ENCODE measurements around the gene CDC37L1.
A peak's percentile ranks its signal among the peaks of the same experiment; 100 is the strongest.
"Not testable (repeated sequence)": the region's sequence is repeated elsewhere in the genome, so short reads cannot be mapped to it uniquely, and the experiment has no call there.

CDC37L1 gene

GRCh38 chr9:4741365-4742089 is 62.2 kb downstream of the CDC37L1 start:
- no peaks in the 10 kb centered on the region for H3K27me3 ChIP-seq (ENCODE audit: control insufficient read depth in 1 of 2, insufficient read depth in 2 of 2, low read length in 2 of 2)
- no peaks in the 10 kb centered on the region for H3K9me3 ChIP-seq (ENCODE audit: low read length)
- peak overlapping the region; percentile 64 to 94 for H3K4me3 ChIP-seq (ENCODE audit: low read depth in 1 of 2, low read length in 2 of 2)
- peaks cover 13% of the 10 kb centered on the region for H3K4me1 ChIP-seq (ENCODE audit: insufficient read depth, low read length)
- no peaks in the 10 kb centered on the region for H3K36me3 ChIP-seq (ENCODE audit: insufficient read depth, low read length)
- peak overlapping the region; percentile 95 for H3K27ac ChIP-seq (ENCODE audit: low read depth, low read length)
- peak overlapping the region; percentile 53 for H3K9ac ChIP-seq (ENCODE audit: low read length)

- Histone ChIP-seq H3K36me3 (ENCODE audit: insufficient read depth, low read length) (no peaks in the 10 kb centered on the region), H3K4me1 (ENCODE audit: insufficient read depth, low read length) (peaks cover 13% of the 10 kb centered on the region), H3K27me3 (ENCODE audit: control insufficient read depth in 1 of 2, insufficient read depth in 2 of 2, low read length in 2 of 2) (no peaks in the 10 kb centered on the region), H3K9me3 (ENCODE audit: low read length) (no peaks in the 10 kb centered on the region), H3K9ac (ENCODE audit: low read length) (no peak overlapping the region), H3K27ac (ENCODE audit: low read depth, low read length) (peak overlapping the region; percentile 95), H3K4me3 (ENCODE audit: low read depth in 1 of 2, low read length in 2 of 2) (no peak overlapping the region)
These were observed 62.9 kb downstream of the CDC37L1 start for GRCh38 chr9:4742246-4742645.

- H3K27me3 ChIP-seq (ENCODE audit: control insufficient read depth in 1 of 2, insufficient read depth in 2 of 2, low read length in 2 of 2): no peaks in the 10 kb centered on the region
- H3K9me3 ChIP-seq (ENCODE audit: low read length): no peaks in the 10 kb centered on the region
- no peaks in the 10 kb centered on the region for H3K36me3 ChIP-seq (ENCODE audit: insufficient read depth, low read length)
- H3K4me1 ChIP-seq (ENCODE audit: insufficient read depth, low read length): peaks cover 13% of the 10 kb centered on the region
- H3K27ac ChIP-seq (ENCODE audit: low read depth, low read length): no peak overlapping the region
- no peak overlapping the region for H3K4me3 ChIP-seq (ENCODE audit: low read depth in 1 of 2, low read length in 2 of 2)
- no peak overlapping the region for H3K9ac ChIP-seq (ENCODE audit: low read length)
These were observed 63.9 kb downstream of the CDC37L1 start for GRCh38 chr9:4743131-4743875.

GRCh38 chr9:4746278-4747030 is 67.1 kb downstream of the CDC37L1 start:
- Histone ChIP-seq H3K27ac (ENCODE audit: low read depth, low read length) (no peak overlapping the region), H3K36me3 (ENCODE audit: insufficient read depth, low read length) (no peaks in the 10 kb centered on the region), H3K4me1 (ENCODE audit: insufficient read depth, low read length) (no peaks in the 10 kb centered on the region), H3K4me3 (ENCODE audit: low read depth in 1 of 2, low read length in 2 of 2) (no peak overlapping the region), H3K9me3 (ENCODE audit: low read length) (no peaks in the 10 kb centered on the region), H3K9ac (ENCODE audit: low read length) (no peak overlapping the region), H3K27me3 (ENCODE audit: control insufficient read depth in 1 of 2, insufficient read depth in 2 of 2, low read length in 2 of 2) (no peaks in the 10 kb centered on the region)

- Histone ChIP-seq H3K9me3 (ENCODE audit: low read length) (no peaks in the 10 kb centered on the region), H3K27me3 (ENCODE audit: control insufficient read depth in 1 of 2, insufficient read depth in 2 of 2, low read length in 2 of 2) (no peaks in the 10 kb centered on the region), H3K4me3 (ENCODE audit: low read depth in 1 of 2, low read length in 2 of 2) (no peak overlapping the region), H3K27ac (ENCODE audit: low read depth, low read length) (no peak overlapping the region), H3K4me1 (ENCODE audit: insufficient read depth, low read length) (no peaks in the 10 kb centered on the region), H3K9ac (ENCODE audit: low read length) (no peak overlapping the region), H3K36me3 (ENCODE audit: insufficient read depth, low read length) (no peaks in the 10 kb centered on the region)
These were observed 69.2 kb downstream of the CDC37L1 start for GRCh38 chr9:4748612-4749011.

- no peaks in the 10 kb centered on the region for H3K27me3 ChIP-seq (ENCODE audit: control insufficient read depth in 1 of 2, insufficient read depth in 2 of 2, low read length in 2 of 2)
- no peaks in the 10 kb centered on the region for H3K36me3 ChIP-seq (ENCODE audit: insufficient read depth, low read length)
- no peaks in the 10 kb centered on the region for H3K9me3 ChIP-seq (ENCODE audit: low read length)
- no peaks in the 10 kb centered on the region for H3K4me1 ChIP-seq (ENCODE audit: insufficient read depth, low read length)
- H3K4me3 ChIP-seq (ENCODE audit: low read depth in 1 of 2, low read length in 2 of 2): no peak overlapping the region
- no peak overlapping the region for H3K27ac ChIP-seq (ENCODE audit: low read depth, low read length)
- H3K9ac ChIP-seq (ENCODE audit: low read length): no peak overlapping the region
These were observed 70.8 kb downstream of the CDC37L1 start for GRCh38 chr9:4750023-4750673.

- not testable (repeated sequence) for H3K27ac ChIP-seq (ENCODE audit: low read depth, low read length); H3K27me3 ChIP-seq (ENCODE audit: control insufficient read depth in 1 of 2, insufficient read depth in 2 of 2, low read length in 2 of 2); H3K9me3 ChIP-seq (ENCODE audit: low read length); H3K4me3 ChIP-seq (ENCODE audit: low read depth in 1 of 2, low read length in 2 of 2); H3K36me3 ChIP-seq (ENCODE audit: insufficient read depth, low read length); H3K9ac ChIP-seq (ENCODE audit: low read length); H3K4me1 ChIP-seq (ENCODE audit: insufficient read depth, low read length)
These were observed 75.2 kb downstream of the CDC37L1 start for GRCh38 chr9:4754530-4754929.

GRCh38 chr9:4755026-4755609 is 75.7 kb downstream of the CDC37L1 start:
- no peak overlapping the region for H3K27ac ChIP-seq (ENCODE audit: low read depth, low read length)
- H3K36me3 ChIP-seq (ENCODE audit: insufficient read depth, low read length): no peaks in the 10 kb centered on the region
- no peak overlapping the region for H3K9ac ChIP-seq (ENCODE audit: low read length)
- H3K9me3 ChIP-seq (ENCODE audit: low read length): no peaks in the 10 kb centered on the region
- H3K27me3 ChIP-seq (ENCODE audit: control insufficient read depth in 1 of 2, insufficient read depth in 2 of 2, low read length in 2 of 2): no peaks in the 10 kb centered on the region
- H3K4me3 ChIP-seq (ENCODE audit: low read depth in 1 of 2, low read length in 2 of 2): no peak overlapping the region
- H3K4me1 ChIP-seq (ENCODE audit: insufficient read depth, low read length): no peaks in the 10 kb centered on the region

GRCh38 chr9:4756420-4756819 is 77.1 kb downstream of the CDC37L1 start:
- no peak overlapping the region for H3K27ac ChIP-seq (ENCODE audit: low read depth, low read length)
- H3K9ac ChIP-seq (ENCODE audit: low read length): no peak overlapping the region
- no peaks in the 10 kb centered on the region for H3K9me3 ChIP-seq (ENCODE audit: low read length)

More at GRCh38 chr9:4756420-4756819, 77.1 kb downstream of the CDC37L1 start:
- no peaks in the 10 kb centered on the region for H3K4me1 ChIP-seq (ENCODE audit: insufficient read depth, low read length)
- no peaks in the 10 kb centered on the region for H3K36me3 ChIP-seq (ENCODE audit: insufficient read depth, low read length)
- H3K4me3 ChIP-seq (ENCODE audit: low read depth in 1 of 2, low read length in 2 of 2): no peak overlapping the region
- no peaks in the 10 kb centered on the region for H3K27me3 ChIP-seq (ENCODE audit: control insufficient read depth in 1 of 2, insufficient read depth in 2 of 2, low read length in 2 of 2)

Data from muscle layer of colon (tissue), 2 donors.